HepG2 (cell line): Measurements from ENCODE around the gene GDF7. TPM values are rescaled to one million over a fixed set of nuclear protein-coding genes. Genes with fewer than 3 reads are reported as not detected.
A peak's percentile ranks its signal among the peaks of the same experiment; 100 is the strongest.

Experiments
- CBX5 ChIP-seq: sonication (generic); formaldehyde crosslinking; IDR thresholded peaks from 2 replicates; pipeline ENCODE4 v1.4.0; 2020; ENCODE audit warnings: missing genetic modification reagents, borderline replicate concordance
- MAZ ChIP-seq, 2 experiments: sonication (generic) in 1 of 2; formaldehyde crosslinking in 1 of 2; IDR thresholded peaks; 2 replicates each; pipeline versions ENCODE4 v1.5.0 to v1.6.1; 2012 to 2020; ENCODE audit warnings: low read depth in 2 of 2, mild to moderate bottlenecking in 2 of 2, borderline replicate concordance in 1 of 2, improper control_type of control experiment in 1 of 2, low read length in 1 of 2, missing genetic modification reagents in 1 of 2, moderate library complexity in 1 of 2
- MED13 ChIP-seq: sonication (generic); formaldehyde crosslinking; IDR thresholded peaks from 2 replicates; pipeline ENCODE4 v1.5.0; 2020; ENCODE audit warnings: missing genetic modification reagents
- MXI1 ChIP-seq: IDR thresholded peaks from 3 replicates; pipeline ENCODE4 v1.6.1; 2012; ENCODE audit warnings: low read depth, low read length, inconsistent platforms, borderline replicate concordance
- NBN ChIP-seq: fragments of 450-650 bp; conservative IDR thresholded peaks from 2 replicates; pipeline ENCODE4 v1.6.1; 2017
- NR2F2 ChIP-seq: IDR thresholded peaks from 2 replicates; pipeline ENCODE4 v1.6.1; 2012; ENCODE audit warnings: low read depth, inconsistent platforms, borderline replicate concordance
- PRPF4 ChIP-seq: fragments of 200-400 bp; formaldehyde crosslinking; IDR thresholded peaks from 2 replicates; pipeline ENCODE4 v1.6.1; 2016; ENCODE audit warnings: low read length, low read depth; ENCODE audit not compliant: poor library complexity, severe bottlenecking
- SKI ChIP-seq: fragments of 450-650 bp; IDR thresholded peaks from one replicate; pipeline ENCODE4 v1.6.1; 2018; ENCODE audit warnings: mild to moderate bottlenecking; ENCODE audit not compliant: partially characterized antibody
- YEATS2 ChIP-seq: sonication (generic); formaldehyde crosslinking; IDR thresholded peaks from 2 replicates; pipeline ENCODE4 v1.4.0; 2020; ENCODE audit warnings: missing genetic modification reagents, borderline replicate concordance
- ZNF724P ChIP-seq: sonication (generic); formaldehyde crosslinking; IDR thresholded peaks from 2 replicates; pipeline ENCODE4 v1.8.0; 2022; ENCODE audit warnings: missing genetic modification reagents, borderline replicate concordance
- ZSCAN25 ChIP-seq: sonication (generic); formaldehyde crosslinking; IDR thresholded peaks from 2 replicates; pipeline ENCODE4 v1.8.0; 2022; ENCODE audit warnings: mild to moderate bottlenecking, missing genetic modification reagents
- polyA plus RNA-seq, 8 experiments: library from polyadenylated mRNA; depleted of rRNA in 3 of 8; stranded (reverse) in 7 of 8; unstranded in 1 of 8; fragments of >200 nt; fragmentation: Illumina TruSeq in 4 of 8; extraction: Trizol in 4 of 8; gene quantifications; 2 replicates each; pipeline versions ENCODE4 v1.2.1 to v1.2.3, GENCODE V29; 2011 to 2016; ENCODE audit warnings: low read depth in 4 of 8, missing spikeins in 1 of 8, mixed read lengths in 1 of 8; ENCODE audit not compliant: insufficient read depth in 1 of 8
- total RNA-seq, 5 experiments: library from RNA; depleted of rRNA; stranded (reverse); fragments of >200 nt; fragmentation: Illumina TruSeq; extraction: Trizol; gene quantifications; 2 replicates each; pipeline ENCODE4 v1.2.3, GENCODE V29; 2016; ENCODE audit warnings: low read depth in 1 of 5
- TF ChIP-seq, protein P1 (sequence below), 2 experiments: fragments of 450-650 bp in 1 of 2; sonication (generic) in 1 of 2; formaldehyde crosslinking in 1 of 2; IDR thresholded peaks; 2 replicates each; pipeline versions ENCODE4 v1.6.1 to v1.8.0; 2016 to 2022; ENCODE audit warnings: antibody characterized with exemption in 1 of 2, mild to moderate bottlenecking in 1 of 2, missing genetic modification reagents in 1 of 2
- TF ChIP-seq, protein P2 (sequence below): sonication (generic); formaldehyde crosslinking; IDR thresholded peaks from 2 replicates; pipeline ENCODE4 v1.5.0; 2020; ENCODE audit warnings: missing genetic modification reagents
- TF ChIP-seq, protein P3 (sequence below): sonication (generic); formaldehyde crosslinking; IDR thresholded peaks from 2 replicates; pipeline ENCODE4 v1.5.1; 2020; ENCODE audit warnings: missing genetic modification reagents, mild to moderate bottlenecking, borderline replicate concordance

Gene GDF7
- total and polyA plus RNA-seq, 2 of the 13 experiments (the other 11 are each of a cell fraction or from before 2014, with no cell fraction given) = 1.6 to 15.0 TPM

DNA sequence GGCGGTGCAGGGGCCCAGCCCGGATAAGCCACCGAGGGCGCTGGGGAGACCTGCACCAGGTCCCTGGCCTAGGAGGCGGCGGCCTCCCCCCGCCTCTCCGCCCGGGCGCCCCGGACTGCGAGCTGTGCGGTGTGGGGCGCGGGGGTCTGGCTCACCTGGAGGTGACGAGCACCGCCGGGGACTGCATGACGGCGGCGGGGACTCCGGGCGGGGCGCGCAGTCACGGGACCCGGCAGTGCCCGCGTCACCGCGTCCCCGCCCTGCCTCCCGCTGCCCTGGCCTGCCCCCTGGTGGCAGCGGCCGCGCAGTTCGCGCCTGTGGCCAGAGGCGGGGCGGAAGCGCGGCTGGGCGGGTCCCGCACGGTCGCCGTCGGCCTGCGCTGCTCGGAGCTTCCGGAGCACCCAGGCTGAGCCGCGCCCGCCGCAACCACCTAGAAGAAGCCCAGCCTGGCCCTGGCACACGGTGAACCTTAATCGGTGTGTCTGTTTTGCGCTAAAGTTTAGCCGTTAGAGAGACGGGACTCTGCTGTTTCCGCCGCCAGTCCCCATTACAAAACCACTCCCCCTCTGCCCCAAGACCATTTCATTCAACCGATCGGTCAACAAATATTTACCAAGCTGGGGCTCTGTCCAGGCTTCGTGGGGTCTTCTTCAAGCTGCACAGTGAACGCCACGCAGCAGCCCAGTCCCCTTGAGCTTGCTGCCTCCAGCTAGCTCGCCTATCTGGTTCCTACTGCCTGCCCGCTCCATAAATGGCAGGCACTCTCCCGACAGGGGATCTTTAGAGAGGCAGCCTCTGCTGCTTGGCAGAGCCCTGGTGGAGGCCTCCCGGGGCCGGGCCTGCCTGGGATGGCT is 15.8 kb upstream of the GDF7 start, which contains the start of gene HS1BP3 (continued):
- TF ChIP-seq, protein P1, sequence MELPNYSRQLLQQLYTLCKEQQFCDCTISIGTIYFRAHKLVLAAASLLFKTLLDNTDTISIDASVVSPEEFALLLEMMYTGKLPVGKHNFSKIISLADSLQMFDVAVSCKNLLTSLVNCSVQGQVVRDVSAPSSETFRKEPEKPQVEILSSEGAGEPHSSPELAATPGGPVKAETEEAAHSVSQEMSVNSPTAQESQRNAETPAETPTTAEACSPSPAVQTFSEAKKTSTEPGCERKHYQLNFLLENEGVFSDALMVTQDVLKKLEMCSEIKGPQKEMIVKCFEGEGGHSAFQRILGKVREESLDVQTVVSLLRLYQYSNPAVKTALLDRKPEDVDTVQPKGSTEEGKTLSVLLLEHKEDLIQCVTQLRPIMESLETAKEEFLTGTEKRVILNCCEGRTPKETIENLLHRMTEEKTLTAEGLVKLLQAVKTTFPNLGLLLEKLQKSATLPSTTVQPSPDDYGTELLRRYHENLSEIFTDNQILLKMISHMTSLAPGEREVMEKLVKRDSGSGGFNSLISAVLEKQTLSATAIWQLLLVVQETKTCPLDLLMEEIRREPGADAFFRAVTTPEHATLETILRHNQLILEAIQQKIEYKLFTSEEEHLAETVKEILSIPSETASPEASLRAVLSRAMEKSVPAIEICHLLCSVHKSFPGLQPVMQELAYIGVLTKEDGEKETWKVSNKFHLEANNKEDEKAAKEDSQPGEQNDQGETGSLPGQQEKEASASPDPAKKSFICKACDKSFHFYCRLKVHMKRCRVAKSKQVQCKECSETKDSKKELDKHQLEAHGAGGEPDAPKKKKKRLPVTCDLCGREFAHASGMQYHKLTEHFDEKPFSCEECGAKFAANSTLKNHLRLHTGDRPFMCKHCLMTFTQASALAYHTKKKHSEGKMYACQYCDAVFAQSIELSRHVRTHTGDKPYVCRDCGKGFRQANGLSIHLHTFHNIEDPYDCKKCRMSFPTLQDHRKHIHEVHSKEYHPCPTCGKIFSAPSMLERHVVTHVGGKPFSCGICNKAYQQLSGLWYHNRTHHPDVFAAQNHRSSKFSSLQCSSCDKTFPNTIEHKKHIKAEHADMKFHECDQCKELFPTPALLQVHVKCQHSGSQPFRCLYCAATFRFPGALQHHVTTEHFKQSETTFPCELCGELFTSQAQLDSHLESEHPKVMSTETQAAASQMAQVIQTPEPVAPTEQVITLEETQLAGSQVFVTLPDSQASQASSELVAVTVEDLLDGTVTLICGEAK (IDR thresholded peaks at IDR 0.05) = no peak
- TF ChIP-seq, protein P1 (CRISPR knock-in tag; IDR thresholded peaks at IDR 0.05) = no peak; the same call in 1 of the 2 replicates
- TF ChIP-seq MAZ (IDR thresholded peaks at IDR 0.05; ENCODE audit: borderline replicate concordance, low read depth, low read length) (peak; percentile 87), MAZ (CRISPR knock-in tag; IDR thresholded peaks at IDR 0.05; ENCODE audit: low read depth) (peak; percentile 100), CBX5 (CRISPR knock-in tag) (no peak), PRPF4 (no peak), SKI (peak; percentile 77), YEATS2 (CRISPR knock-in tag) (no peak), ZSCAN25 (CRISPR knock-in tag) (peak; percentile 47), MXI1 (peak; percentile 77; the same call in 1 of the 3 replicates), NBN (no peak), MED13 (no peak; the same call in 1 of the 2 replicates), NR2F2 (no peak), ZNF724P (CRISPR knock-in tag) (peak; percentile 81; the same call in 1 of the 2 replicates)
- TF ChIP-seq, protein P2, sequence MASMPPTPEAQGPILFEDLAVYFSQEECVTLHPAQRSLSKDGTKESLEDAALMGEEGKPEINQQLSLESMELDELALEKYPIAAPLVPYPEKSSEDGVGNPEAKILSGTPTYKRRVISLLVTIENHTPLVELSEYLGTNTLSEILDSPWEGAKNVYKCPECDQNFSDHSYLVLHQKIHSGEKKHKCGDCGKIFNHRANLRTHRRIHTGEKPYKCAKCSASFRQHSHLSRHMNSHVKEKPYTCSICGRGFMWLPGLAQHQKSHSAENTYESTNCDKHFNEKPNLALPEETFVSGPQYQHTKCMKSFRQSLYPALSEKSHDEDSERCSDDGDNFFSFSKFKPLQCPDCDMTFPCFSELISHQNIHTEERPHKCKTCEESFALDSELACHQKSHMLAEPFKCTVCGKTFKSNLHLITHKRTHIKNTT (CRISPR knock-in tag) = no peak
- TF ChIP-seq, protein P3, sequence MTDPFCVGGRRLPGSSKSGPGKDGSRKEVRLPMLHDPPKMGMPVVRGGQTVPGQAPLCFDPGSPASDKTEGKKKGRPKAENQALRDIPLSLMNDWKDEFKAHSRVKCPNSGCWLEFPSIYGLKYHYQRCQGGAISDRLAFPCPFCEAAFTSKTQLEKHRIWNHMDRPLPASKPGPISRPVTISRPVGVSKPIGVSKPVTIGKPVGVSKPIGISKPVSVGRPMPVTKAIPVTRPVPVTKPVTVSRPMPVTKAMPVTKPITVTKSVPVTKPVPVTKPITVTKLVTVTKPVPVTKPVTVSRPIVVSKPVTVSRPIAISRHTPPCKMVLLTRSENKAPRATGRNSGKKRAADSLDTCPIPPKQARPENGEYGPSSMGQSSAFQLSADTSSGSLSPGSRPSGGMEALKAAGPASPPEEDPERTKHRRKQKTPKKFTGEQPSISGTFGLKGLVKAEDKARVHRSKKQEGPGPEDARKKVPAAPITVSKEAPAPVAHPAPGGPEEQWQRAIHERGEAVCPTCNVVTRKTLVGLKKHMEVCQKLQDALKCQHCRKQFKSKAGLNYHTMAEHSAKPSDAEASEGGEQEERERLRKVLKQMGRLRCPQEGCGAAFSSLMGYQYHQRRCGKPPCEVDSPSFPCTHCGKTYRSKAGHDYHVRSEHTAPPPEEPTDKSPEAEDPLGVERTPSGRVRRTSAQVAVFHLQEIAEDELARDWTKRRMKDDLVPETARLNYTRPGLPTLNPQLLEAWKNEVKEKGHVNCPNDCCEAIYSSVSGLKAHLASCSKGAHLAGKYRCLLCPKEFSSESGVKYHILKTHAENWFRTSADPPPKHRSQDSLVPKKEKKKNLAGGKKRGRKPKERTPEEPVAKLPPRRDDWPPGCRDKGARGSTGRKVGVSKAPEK (CRISPR knock-in tag) = no peak
